Gastrocnemius medialis (tissue), 4 donors: ENCODE results near the gene RTN3. TPM values are rescaled to one million over a fixed set of nuclear protein-coding genes. Genes with fewer than 3 reads are reported as not detected.

ENCODE experiments used
- ATAC-seq, 2 donors: fragments of 150-250 bp; one replicate each; pipeline ENCODE4 v1.9.1; 2016
- DNase-seq, 2 donors: peaks; one replicate each; pipeline ENCODE4 v3.0.0-alpha.2; 2019
- H3K27ac ChIP-seq, 4 donors: fragments of 200-600 bp; sonication (generic); 1 replicate in 1 of 4; 2 replicates in 3 of 4; pipeline ENCODE4 v1.5.1; 2016 to 2018; ENCODE audit warnings: mild to moderate bottlenecking in 2 of 4, moderate library complexity in 1 of 4
- H3K27me3 ChIP-seq, 3 donors: fragments of 200-600 bp; sonication (generic) in 2 of 3; 1 replicate in 1 of 3; 2 replicates in 2 of 3; pipeline versions ENCODE4 v1.5.1 to v1.6.0; 2016 to 2019; ENCODE audit warnings: mild to moderate bottlenecking in 1 of 3, moderate library complexity in 1 of 3
- H3K36me3 ChIP-seq, 2 donors: fragments of 200-600 bp; sonication (generic) in 1 of 2; one replicate each; pipeline ENCODE4 v1.5.1; 2017 to 2018
- H3K4me1 ChIP-seq, 2 donors: fragments of 200-600 bp; sonication (generic) in 1 of 2; one replicate each; pipeline ENCODE4 v1.5.1; 2016 to 2017; ENCODE audit warnings: mild to moderate bottlenecking in 2 of 2
- H3K4me3 ChIP-seq, 4 donors: fragments of 200-600 bp; sonication (generic) in 3 of 4; 1 replicate in 1 of 4; 2 replicates in 3 of 4; pipeline ENCODE4 v1.5.1; 2016 to 2019; ENCODE audit warnings: mild to moderate bottlenecking in 2 of 4
- H3K9me3 ChIP-seq, 3 donors: fragments of 200-600 bp; sonication (generic) in 2 of 3; 1 replicate in 1 of 3; 2 replicates in 2 of 3; pipeline ENCODE4 v1.5.1; 2016 to 2019
- POLR2A ChIP-seq, 2 donors: fragments of 450-650 bp; IDR thresholded peaks; one replicate each; pipeline ENCODE4 v1.6.1; 2017; ENCODE audit warnings: antibody characterized with exemption in 2 of 2, mild to moderate bottlenecking in 2 of 2, moderate library complexity in 2 of 2
- in situ Hi-C, 4 donors: fragments of 200-750 bp; cut with MboI; loops; one replicate each; pipeline versions ENCODE4 v1.15.0 to v1.8.0; 2017; ENCODE audit warnings: low sequenced_read_pairs in 4 of 4
- intact Hi-C: fragments of 100-400 bp; cut with DNase I; formaldehyde crosslinking; loops from one replicate; pipeline ENCODE4 v1.15.1; 2023; ENCODE audit warnings: low total_unique reads
- total RNA-seq, 4 donors: library from RNA; depleted of rRNA; stranded (reverse); fragments of >200 nt; gene quantifications; one replicate each; pipeline versions ENCODE4 v1.1.0 to v1.2.3, GENCODE V29; 2016
- TF ChIP-seq, protein P1 (sequence below), 5 experiments: fragments of 450-650 bp in 3 of 5; fragments of 200-600 bp in 2 of 5; sonication (generic) in 2 of 5; IDR thresholded peaks in 4 of 5; conservative IDR thresholded peaks in 1 of 5; 1 replicate in 4 of 5; 2 replicates in 1 of 5; pipeline ENCODE4 v1.5.1; 2016 to 2019; ENCODE audit warnings: antibody characterized with exemption in 5 of 5, mild to moderate bottlenecking in 3 of 5, moderate library complexity in 3 of 5

Gene RTN3
- total RNA-seq, 4 donors from 2014 or later = 45.5 to 112 (median 86.0) TPM

DNA sequence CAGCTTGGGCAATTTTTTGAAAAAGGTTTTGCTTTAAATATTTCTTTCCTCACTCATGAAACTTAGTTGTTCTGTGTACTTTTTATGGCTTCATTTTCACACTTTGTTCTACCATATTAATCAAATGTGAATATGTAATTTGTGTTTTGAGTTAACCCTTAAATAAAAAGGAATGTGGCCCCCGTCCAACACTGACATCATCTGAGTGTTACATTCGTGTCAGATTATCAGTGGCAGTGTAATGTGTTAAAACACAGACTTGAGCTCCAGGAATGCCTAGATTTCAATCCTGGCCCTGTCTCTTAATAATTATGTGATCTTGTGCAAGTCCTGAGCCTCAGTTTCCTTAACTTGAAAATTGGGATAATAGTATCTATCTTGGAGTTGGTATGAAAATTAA is 5.6 kb downstream of the RTN3 start:
- intact Hi-C loops (no loop called here), in situ Hi-C loops (no loop called here)
- DNase-seq (no peak), ATAC-seq (no peak)
- Histone ChIP-seq H3K9me3 (no peaks in the 10 kb centered on the region), H3K4me3 (no peak overlapping the region), H3K36me3 (no peaks in the 10 kb centered on the region), H3K27ac (peak overlapping the region; percentile 7 to 55 (median 26)), H3K27me3 (no peaks in the 10 kb centered on the region), H3K4me1 (peaks cover 41 to 77% of the 10 kb centered on the region in 2 donors)
- TF ChIP-seq, protein P1, sequence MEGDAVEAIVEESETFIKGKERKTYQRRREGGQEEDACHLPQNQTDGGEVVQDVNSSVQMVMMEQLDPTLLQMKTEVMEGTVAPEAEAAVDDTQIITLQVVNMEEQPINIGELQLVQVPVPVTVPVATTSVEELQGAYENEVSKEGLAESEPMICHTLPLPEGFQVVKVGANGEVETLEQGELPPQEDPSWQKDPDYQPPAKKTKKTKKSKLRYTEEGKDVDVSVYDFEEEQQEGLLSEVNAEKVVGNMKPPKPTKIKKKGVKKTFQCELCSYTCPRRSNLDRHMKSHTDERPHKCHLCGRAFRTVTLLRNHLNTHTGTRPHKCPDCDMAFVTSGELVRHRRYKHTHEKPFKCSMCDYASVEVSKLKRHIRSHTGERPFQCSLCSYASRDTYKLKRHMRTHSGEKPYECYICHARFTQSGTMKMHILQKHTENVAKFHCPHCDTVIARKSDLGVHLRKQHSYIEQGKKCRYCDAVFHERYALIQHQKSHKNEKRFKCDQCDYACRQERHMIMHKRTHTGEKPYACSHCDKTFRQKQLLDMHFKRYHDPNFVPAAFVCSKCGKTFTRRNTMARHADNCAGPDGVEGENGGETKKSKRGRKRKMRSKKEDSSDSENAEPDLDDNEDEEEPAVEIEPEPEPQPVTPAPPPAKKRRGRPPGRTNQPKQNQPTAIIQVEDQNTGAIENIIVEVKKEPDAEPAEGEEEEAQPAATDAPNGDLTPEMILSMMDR (IDR thresholded peaks at IDR 0.05 in 4 of 5, conservative IDR thresholded peaks at IDR 0.05 in 1 of 5) = no peak
- no peak for TF ChIP-seq POLR2A (IDR thresholded peaks at IDR 0.05)

DNA sequence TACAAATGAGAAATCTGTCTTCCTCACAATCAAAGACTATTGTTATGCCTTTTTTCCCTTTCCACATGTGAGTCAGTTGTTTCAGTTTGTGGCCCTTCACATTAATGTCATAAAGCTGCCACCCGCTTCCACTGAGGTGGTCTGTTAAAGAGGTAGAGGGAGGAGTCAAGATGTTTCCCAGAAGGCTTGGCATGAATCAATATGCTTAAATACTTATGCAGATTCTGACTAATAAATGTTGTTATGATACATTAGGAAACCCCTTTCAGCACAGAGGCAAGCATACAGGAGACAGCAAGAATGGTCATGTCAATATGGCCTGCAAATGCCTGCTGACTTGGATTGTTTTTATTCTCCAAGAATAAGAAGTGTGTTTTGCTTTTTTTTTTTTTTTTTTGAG is 6.5 kb downstream of the RTN3 start:
- in situ Hi-C loops = no loop called here
- Histone ChIP-seq H3K4me1 (peaks cover 32 to 70% of the 10 kb centered on the region in 2 donors), H3K27ac (peak overlapping the region in 1 of 4 donors; percentile 37)

DNA sequence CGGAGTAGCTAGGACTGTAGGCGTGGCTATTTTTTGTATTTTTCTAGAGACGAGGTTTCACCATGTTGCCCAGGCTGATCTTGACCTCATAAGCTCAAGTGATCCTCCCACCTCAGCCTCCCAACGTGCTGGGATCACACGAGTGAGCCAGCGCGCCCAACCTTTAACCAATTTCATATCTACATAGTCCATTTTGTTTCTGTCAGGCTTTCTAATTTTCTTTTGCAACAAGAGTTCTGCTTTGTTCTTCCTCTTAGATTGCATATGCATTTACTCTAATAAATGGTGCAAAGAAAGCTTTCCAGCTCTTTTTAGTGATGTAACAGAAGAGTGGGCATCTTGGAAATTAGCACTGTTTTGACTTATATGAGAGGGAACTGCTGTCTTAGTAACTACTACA is 13.3 kb downstream of the RTN3 start:
- Histone ChIP-seq H3K27ac (no peak overlapping the region), H3K4me1 (peaks cover 13 to 38% of the 10 kb centered on the region in 2 donors), H3K27me3 (no peaks in the 10 kb centered on the region), H3K4me3 (no peak overlapping the region), H3K9me3 (no peaks in the 10 kb centered on the region), H3K36me3 (no peaks in the 10 kb centered on the region)
- ATAC-seq = no peak
- no peak for TF ChIP-seq POLR2A (IDR thresholded peaks at IDR 0.05)
- TF ChIP-seq, protein P1 (IDR thresholded peaks at IDR 0.05 in 4 of 5, conservative IDR thresholded peaks at IDR 0.05 in 1 of 5) = no peak
- intact Hi-C loops (no loop called here), in situ Hi-C loops (no loop called here)
- DNase-seq = no peak

More for the DNA sequence above, 6.5 kb downstream of the RTN3 start:
- ATAC-seq (no peak), DNase-seq (no peak)
- Histone ChIP-seq H3K27me3 (no peaks in the 10 kb centered on the region), H3K9me3 (no peaks in the 10 kb centered on the region), H3K4me3 (no peak overlapping the region), H3K36me3 (no peaks in the 10 kb centered on the region)
- intact Hi-C loops = no loop called here
- TF ChIP-seq POLR2A (IDR thresholded peaks at IDR 0.05) = no peak
- TF ChIP-seq, protein P1 (IDR thresholded peaks at IDR 0.05 in 4 of 5, conservative IDR thresholded peaks at IDR 0.05 in 1 of 5) = no peak

DNA sequence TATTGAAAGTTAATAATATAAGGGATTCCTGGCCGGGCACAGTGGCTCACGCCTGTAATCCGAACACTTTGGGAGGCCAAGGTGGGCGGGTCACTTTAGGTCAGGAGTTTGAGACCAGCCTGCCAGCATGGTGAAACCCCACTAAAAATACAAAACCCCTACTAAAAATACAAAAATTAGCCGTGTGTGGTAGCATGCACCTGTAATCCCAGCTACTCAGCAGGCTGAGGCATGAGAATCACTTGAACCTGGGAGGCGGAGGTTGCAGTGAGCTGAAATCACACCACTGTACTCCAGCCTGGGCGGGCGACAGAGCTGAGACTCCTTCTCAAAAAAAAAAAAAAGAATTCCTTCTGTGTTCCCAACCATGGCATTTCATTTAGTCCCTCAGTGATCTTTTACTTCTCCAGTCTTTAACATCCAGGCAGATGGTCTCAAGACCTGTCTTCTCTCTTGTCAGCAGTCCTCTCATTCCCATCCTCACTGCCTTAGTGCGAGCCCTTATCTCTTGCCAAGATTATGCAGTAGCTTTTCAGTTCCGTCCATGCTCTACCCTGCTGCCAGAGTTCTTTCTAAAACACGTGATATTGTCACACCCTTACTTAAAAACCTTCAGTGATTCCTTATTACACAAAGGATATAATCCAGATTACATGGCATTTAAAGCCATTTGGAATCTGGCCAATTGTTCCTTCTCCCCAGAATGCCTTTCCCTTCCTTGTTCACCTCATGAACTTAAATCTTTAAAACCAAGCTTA is 17.9 kb downstream of the RTN3 start:
- no peaks in the 10 kb centered on the region for H3K9me3 ChIP-seq
- no peak overlapping the region for H3K27ac ChIP-seq
- intact Hi-C loops (no loop called here), in situ Hi-C loops (no loop called here)
- no peak for DNase-seq
- TF ChIP-seq, protein P1 (IDR thresholded peaks at IDR 0.05 in 4 of 5, conservative IDR thresholded peaks at IDR 0.05 in 1 of 5) = no peak
- TF ChIP-seq POLR2A (IDR thresholded peaks at IDR 0.05) = no peak
- H3K4me3 ChIP-seq = no peak overlapping the region
- no peaks in the 10 kb centered on the region for H3K36me3 ChIP-seq
- H3K27me3 ChIP-seq = no peaks in the 10 kb centered on the region
- peaks cover 6 to 24% of the 10 kb centered on the region in 2 donors for H3K4me1 ChIP-seq
- ATAC-seq = no peak
